DND-41 (cell line): ENCODE results near the gene KANTR.

Experiments used
- CTCF ChIP-seq: IDR thresholded peaks from 2 replicates; pipeline ENCODE4 v1.5.1; 2012; ENCODE audit warnings: borderline replicate concordance, low read length, moderate library complexity, mild to moderate bottlenecking; ENCODE audit not compliant: poor library complexity, severe bottlenecking; ENCODE audit errors: extremely low read depth
- EZH2 ChIP-seq: IDR thresholded peaks from 3 replicates; pipeline ENCODE4 v1.6.1; 2012; ENCODE audit warnings: borderline replicate concordance, low read depth, mild to moderate bottlenecking, moderate library complexity, low read length, inconsistent platforms; ENCODE audit not compliant: severe bottlenecking

- TF ChIP-seq CTCF, result no peak
- TF ChIP-seq EZH2, result no peak
These were observed 32.4 kb downstream of the KANTR start for GRCh38 chrX:53126377-53126776.
